ENCODE results near the gene C2orf69. TPM values are rescaled to one million over a fixed set of nuclear protein-coding genes. Genes with fewer than 3 reads are reported as not detected.

Gene C2orf69
- total RNA-seq, 1 donor: 20.3 TPM

- no peaks in the 10 kb centered on the region for H4K20me1 ChIP-seq (ENCODE audit: insufficient read depth, low read length)
- no peak overlapping the region for H3K4me3 ChIP-seq (ENCODE audit: insufficient read depth, low read length)
- H3K4me2 ChIP-seq (ENCODE audit: insufficient read depth, low read length): no peak overlapping the region
- no peaks in the 10 kb centered on the region for H3K9me3 ChIP-seq (ENCODE audit: low read depth, low read length)
- DNase-seq (ENCODE audit: insufficient read length, low spot score, missing footprints): no peak
- H3K79me2 ChIP-seq (ENCODE audit: insufficient read depth, low read length): peaks cover 50% of the 10 kb centered on the region
- no peak overlapping the region for H3K27ac ChIP-seq (ENCODE audit: low read depth, low read length)
- peaks cover 3% of the 10 kb centered on the region for H3K4me1 ChIP-seq (ENCODE audit: insufficient read depth, low read length)
- no peaks in the 10 kb centered on the region for H3K27me3 ChIP-seq (ENCODE audit: insufficient read depth, low read length)
- H3K36me3 ChIP-seq (ENCODE audit: insufficient read depth, low read length): peaks cover 14% of the 10 kb centered on the region
- H2AFZ ChIP-seq (ENCODE audit: low read length): no peak overlapping the region
- no peak for TF ChIP-seq CTCF (IDR thresholded peaks at IDR 0.05; ENCODE audit: extremely low read depth, low read depth, low read length)
These were observed 15.7 kb downstream of the C2orf69 start for GRCh38 chr2:199926806-199927205.

GRCh38 chr2:199928226-199928625, 17.1 kb downstream of the C2orf69 start:
- Histone ChIP-seq H3K9me3 (ENCODE audit: low read depth, low read length) (no peaks in the 10 kb centered on the region), H3K27me3 (ENCODE audit: insufficient read depth, low read length) (no peaks in the 10 kb centered on the region), H3K4me2 (ENCODE audit: insufficient read depth, low read length) (no peak overlapping the region), H3K79me2 (ENCODE audit: insufficient read depth, low read length) (peaks cover 42% of the 10 kb centered on the region), H3K4me1 (ENCODE audit: insufficient read depth, low read length) (peaks cover 14% of the 10 kb centered on the region), H2AFZ (ENCODE audit: low read length) (no peak overlapping the region), H3K36me3 (ENCODE audit: insufficient read depth, low read length) (peaks cover 25% of the 10 kb centered on the region), H4K20me1 (ENCODE audit: insufficient read depth, low read length) (no peaks in the 10 kb centered on the region), H3K27ac (ENCODE audit: low read depth, low read length) (no peak overlapping the region), H3K4me3 (ENCODE audit: insufficient read depth, low read length) (no peak overlapping the region)
- no peak for DNase-seq (ENCODE audit: insufficient read length, low spot score, missing footprints)
- TF ChIP-seq CTCF (IDR thresholded peaks at IDR 0.05; ENCODE audit: extremely low read depth, low read depth, low read length): no peak

GRCh38 chr2:199928626-199929025, 17.5 kb downstream of the C2orf69 start:
- Histone ChIP-seq H2AFZ (ENCODE audit: low read length) (no peak overlapping the region), H3K79me2 (ENCODE audit: insufficient read depth, low read length) (peaks cover 41% of the 10 kb centered on the region), H3K4me1 (ENCODE audit: insufficient read depth, low read length) (peaks cover 14% of the 10 kb centered on the region), H3K4me3 (ENCODE audit: insufficient read depth, low read length) (no peak overlapping the region), H3K36me3 (ENCODE audit: insufficient read depth, low read length) (peaks cover 25% of the 10 kb centered on the region), H3K9me3 (ENCODE audit: low read depth, low read length) (no peaks in the 10 kb centered on the region), H4K20me1 (ENCODE audit: insufficient read depth, low read length) (no peaks in the 10 kb centered on the region), H3K27ac (ENCODE audit: low read depth, low read length) (no peak overlapping the region), H3K27me3 (ENCODE audit: insufficient read depth, low read length) (no peaks in the 10 kb centered on the region), H3K4me2 (ENCODE audit: insufficient read depth, low read length) (no peak overlapping the region)
- DNase-seq (ENCODE audit: insufficient read length, low spot score, missing footprints): no peak
- TF ChIP-seq CTCF (IDR thresholded peaks at IDR 0.05; ENCODE audit: extremely low read depth, low read depth, low read length): no peak

- no peak for TF ChIP-seq CTCF (IDR thresholded peaks at IDR 0.05; ENCODE audit: extremely low read depth, low read depth, low read length)
- Histone ChIP-seq H4K20me1 (ENCODE audit: insufficient read depth, low read length) (no peaks in the 10 kb centered on the region), H3K27ac (ENCODE audit: low read depth, low read length) (no peak overlapping the region), H3K27me3 (ENCODE audit: insufficient read depth, low read length) (no peaks in the 10 kb centered on the region), H3K36me3 (ENCODE audit: insufficient read depth, low read length) (peaks cover 25% of the 10 kb centered on the region), H3K4me2 (ENCODE audit: insufficient read depth, low read length) (no peak overlapping the region), H3K4me1 (ENCODE audit: insufficient read depth, low read length) (peaks cover 14% of the 10 kb centered on the region), H3K9me3 (ENCODE audit: low read depth, low read length) (no peaks in the 10 kb centered on the region), H3K79me2 (ENCODE audit: insufficient read depth, low read length) (peaks cover 34% of the 10 kb centered on the region), H2AFZ (ENCODE audit: low read length) (no peak overlapping the region), H3K4me3 (ENCODE audit: insufficient read depth, low read length) (no peak overlapping the region)
- no peak for DNase-seq (ENCODE audit: insufficient read length, low spot score, missing footprints)
These were observed 18.2 kb downstream of the C2orf69 start for GRCh38 chr2:199929262-199929661.
